EH (cell line): ENCODE measurements around the gene ABCD3.
"Not testable (repeated sequence)": the region's sequence is repeated elsewhere in the genome, so short reads cannot be mapped to it uniquely, and the experiment has no call there.

ENCODE experiments used
- DNase-seq: peaks from one replicate; pipeline ENCODE4 v3.0.0-alpha.2; 2015; ENCODE audit warnings: low read depth

The ABCD3 gene

DNA sequence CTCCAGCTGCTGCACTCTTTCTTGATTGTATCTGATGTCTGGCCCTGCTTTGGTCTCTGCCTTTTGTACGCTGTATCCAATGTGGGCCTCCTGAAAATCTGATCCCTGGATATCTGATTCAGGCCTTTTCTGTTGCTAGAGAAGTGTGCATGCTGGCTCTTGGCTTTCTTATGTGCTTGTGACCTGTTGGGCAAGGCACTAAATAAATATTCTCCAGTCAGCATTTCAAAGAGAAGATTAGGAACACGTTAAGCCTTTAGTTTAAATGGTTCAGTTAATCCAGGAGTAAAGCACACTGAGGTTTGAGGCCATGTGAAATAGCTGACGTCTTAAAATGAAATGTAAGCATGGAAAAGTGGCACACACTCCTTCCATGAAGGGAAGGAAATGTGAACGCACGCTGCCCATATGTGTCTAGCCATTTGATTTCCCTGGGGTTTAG is 132.6 kb downstream of the ABCD3 start:
- no peak for DNase-seq

DNA sequence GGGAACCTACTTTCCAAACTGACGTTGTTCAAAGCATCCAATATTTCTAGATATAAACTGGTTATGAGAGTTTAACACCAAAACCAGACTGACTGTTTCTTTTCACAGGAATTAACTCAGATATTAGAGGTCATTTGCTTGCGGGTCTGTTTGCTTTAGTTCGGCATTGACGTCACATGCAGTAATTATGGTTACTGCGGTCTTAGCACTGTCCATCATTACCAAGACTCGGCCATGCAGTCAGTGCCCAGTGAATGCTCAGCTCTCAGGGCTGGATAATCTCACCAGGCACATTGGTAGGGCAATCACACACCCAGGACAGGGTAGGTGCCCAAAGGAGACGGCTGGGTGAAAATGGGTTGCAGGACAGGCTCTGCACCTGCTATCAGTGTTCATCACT is 133.3 kb downstream of the ABCD3 start:
- no peak for DNase-seq

- DNase-seq: no peak
These were observed 133.9 kb downstream of the ABCD3 start for GRCh38 chr1:94552071-94552586.

DNA sequence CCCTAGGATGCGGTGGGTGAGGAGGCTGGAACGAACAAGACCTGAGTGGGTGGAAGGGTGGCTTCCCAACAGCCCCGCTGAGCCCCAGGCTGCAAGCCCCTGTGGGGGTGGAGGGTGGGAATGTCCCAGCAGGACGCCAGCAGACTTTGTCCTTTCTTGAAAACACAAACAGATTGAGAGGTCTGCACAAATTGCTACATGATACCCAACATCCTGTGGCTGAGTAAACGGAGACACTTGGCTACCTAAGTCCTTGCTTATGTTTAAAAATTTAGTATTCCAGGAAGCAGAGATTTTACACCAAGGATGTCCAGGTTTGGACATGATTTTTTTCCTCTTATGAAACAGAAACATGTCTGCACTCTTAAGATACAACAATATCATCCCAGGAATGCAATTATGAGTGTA is 135.1 kb downstream of the ABCD3 start:
- peak; percentile 39 for DNase-seq

DNA sequence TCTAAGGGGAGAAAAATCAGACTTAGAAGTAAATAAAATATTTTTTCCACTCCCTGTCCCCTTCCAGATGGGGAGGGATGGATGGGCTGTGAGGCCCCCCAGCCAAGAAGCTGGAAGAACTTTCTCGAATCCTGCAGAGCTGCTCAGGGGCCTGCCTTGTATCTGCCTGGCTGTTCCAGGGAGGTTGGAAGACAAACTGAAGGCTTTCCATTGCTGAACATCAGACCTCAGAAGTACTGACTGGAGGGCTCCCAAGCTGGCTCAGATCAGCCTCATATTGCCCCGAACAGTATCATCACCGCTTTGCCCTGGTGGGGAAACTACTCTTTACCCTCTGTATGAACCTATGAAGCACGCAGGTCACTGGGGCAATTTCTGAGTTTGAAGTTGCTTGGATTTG is 135.7 kb downstream of the ABCD3 start:
- DNase-seq: no peak

DNA sequence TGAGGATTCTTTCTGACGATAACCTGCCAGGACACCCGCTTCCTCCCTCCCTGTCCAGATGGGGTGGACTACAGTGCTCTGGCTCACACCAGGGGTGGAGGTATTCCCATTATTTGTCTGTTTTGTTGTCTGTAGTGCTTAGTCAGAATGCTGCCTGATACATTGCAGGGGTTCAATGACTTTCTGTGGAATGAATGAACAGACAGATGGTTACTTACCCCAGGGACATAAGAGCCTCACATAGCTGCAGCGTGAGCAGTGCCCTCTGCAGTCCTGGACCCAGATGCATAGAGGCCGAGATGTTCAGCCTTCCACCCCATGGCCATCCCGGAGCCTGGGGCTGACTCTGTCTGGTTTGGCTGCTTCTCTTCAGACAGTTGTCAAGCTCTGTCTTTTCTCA is 136.4 kb downstream of the ABCD3 start:
- no peak for DNase-seq

DNA sequence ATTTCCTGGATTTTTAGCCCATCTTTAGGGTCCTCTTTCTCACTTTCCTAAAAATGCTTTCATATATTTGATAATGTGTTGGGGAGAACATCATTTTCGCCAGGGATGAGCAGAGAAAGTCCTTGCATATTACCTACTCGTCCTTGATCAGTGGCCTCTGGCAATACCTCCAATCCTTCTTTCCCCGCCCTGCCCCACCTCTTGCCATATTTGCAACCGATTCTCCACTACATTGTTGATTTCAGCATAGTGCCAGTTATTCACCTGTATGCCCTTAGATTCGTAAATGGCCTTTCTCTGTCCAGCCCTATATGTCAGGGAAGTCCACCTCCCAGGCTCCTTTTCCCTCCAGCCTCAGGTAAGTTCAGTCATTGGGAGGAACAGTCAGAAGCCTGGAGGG is 136.9 kb downstream of the ABCD3 start:
- DNase-seq: no peak

DNA sequence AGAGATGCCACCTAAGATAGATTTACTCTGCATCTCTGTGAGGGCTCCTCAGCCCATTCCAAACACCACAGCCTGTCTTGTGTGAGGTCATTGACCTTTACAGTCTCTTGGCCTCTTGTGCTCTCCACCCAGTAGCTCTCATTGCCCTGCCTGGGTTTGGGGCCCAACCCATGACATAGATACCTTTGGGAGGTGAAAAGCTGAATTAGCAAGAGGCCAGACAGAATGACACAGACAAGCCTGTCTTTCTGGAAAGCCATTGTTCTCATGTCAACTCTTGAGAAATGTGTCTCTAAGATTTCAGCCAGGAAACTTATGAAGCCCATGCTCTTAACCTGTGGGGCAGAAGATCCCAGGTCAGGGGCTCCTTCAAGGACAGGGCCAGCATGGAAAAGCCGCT is 141.7 kb downstream of the ABCD3 start:
- DNase-seq: no peak

DNA sequence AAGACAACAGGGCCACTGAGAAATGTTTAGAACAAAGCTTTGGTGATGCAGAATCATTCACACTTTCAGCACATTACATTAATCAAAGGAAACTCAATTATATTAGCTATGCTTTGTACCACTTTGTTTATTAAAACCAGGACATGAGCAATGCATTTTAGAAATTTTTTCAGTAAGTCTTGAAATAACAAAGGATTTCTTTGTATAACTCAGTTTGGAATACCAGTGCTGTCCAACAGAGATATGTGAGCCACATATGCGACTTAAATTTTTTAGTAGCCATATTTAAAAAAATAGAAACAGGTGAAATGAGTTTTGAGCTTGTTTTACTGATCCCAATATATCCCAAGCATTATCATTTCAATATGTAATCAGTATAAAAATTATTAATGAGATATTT is 142.1 kb downstream of the ABCD3 start:
- peak; percentile 60 for DNase-seq

DNA sequence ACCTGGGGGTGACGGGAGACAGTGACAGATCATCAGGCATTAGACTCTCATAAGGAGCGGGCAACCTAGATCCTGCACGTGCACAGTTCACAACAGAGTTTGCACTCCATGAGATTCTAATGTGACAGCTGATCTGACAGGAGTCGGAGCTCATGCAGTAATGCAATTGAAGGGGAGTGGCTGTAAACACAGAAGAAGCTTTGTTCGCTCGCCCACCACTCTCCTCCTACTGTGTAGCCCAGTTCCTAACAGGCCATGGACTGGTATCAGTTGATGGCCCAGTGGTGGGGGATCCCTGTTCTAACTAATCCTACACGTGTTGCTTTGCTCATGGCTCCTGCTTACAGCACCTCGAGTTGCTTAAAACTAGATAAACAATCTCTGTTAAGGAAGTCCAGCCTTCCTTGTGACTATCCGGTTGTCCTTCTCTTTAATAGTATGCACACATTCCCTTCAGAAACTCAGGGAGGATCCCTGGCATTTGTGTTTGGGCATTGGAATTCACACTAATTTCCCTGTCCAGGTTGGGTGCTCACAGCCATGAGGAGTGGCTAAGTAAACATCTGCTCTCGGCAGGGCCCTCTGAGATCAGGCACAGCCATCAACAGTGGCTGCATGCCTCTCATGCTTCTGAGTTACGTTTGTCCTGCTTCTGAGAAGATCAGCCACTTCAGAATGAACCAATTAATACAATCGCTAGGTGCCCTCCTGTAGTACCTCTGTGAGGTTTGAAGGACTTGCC is 144.5 kb downstream of the ABCD3 start:
- peak; percentile 36 for DNase-seq

- DNase-seq: no peak
These were observed 147.7 kb downstream of the ABCD3 start for GRCh38 chr1:94565901-94566300.

GRCh38 chr1:94566436-94566835 is 148.2 kb downstream of the ABCD3 start:
- DNase-seq: not testable (repeated sequence)

DNA sequence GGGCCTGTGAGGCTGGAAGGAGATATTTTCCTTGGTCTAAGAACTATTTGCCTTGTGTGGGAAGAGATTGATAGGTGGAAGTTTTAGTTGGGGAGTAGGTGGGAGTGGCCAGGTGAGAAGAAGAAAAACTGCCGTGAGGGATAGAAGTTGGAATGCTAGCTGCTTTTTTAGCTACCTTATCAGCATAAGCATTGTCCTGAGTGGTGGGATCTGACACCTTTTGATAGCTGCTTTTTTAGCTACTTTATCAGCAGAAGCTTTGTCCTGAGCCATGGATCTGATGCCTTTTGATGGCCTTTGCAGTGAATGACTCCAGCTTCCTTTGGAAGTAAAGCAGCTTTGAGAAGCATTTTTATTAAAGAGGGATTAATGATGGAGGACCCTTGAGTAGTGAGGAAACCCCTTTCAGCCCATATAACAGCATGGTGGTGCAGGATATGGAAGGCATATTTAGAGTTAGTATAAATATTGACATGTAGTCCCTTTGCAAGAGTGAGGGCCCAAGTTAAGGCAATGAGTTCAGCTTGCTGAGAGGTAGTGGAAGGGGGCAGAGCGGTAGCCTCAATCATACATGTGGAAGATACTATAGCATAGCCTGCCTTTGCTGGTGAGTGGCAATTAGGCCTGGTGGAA is 149.9 kb downstream of the ABCD3 start:
- not testable (repeated sequence) for DNase-seq
